T-helper 17 cell (primary cell): ENCODE measurements around the gene MTA3. TPM values are rescaled to one million over a fixed set of nuclear protein-coding genes. Genes with fewer than 3 reads are reported as not detected.

ENCODE experiments used
- ATAC-seq: fragments of 150-1000 bp; cut with Tn5 transposase; 2 replicates; pipeline ENCODE4 v1.10.0; 2021; ENCODE audit warnings: mild to moderate bottlenecking, moderate library complexity
- DNase-seq, 3 donors: peaks; one replicate each; pipeline versions ENCODE4 v3.0.0 to v3.0.0-alpha.2; 2020 to 2021
- H3K9me3 ChIP-seq: one replicate; pipeline ENCODE4 v1.7.0; 2013; ENCODE audit warnings: low read length, mild to moderate bottlenecking; ENCODE audit not compliant: control insufficient read depth, poor library complexity, severe bottlenecking
- H3K27ac Mint-ChIP-seq: one replicate; pipeline ENCODE4 v1.8.0; 2022; ENCODE audit warnings: mild to moderate bottlenecking, moderate library complexity, mixed read lengths
- H3K27me3 Mint-ChIP-seq: one replicate; pipeline ENCODE4 v1.8.0; 2022; ENCODE audit warnings: mixed read lengths
- H3K36me3 Mint-ChIP-seq: one replicate; pipeline ENCODE4 v1.8.0; 2022; ENCODE audit warnings: low read depth, mixed read lengths
- H3K4me1 Mint-ChIP-seq: one replicate; pipeline ENCODE4 v1.8.0; 2022; ENCODE audit warnings: mild to moderate bottlenecking, mixed read lengths
- H3K4me3 Mint-ChIP-seq: one replicate; pipeline ENCODE4 v1.8.0; 2022; ENCODE audit warnings: mild to moderate bottlenecking, moderate library complexity, mixed read lengths
- total RNA-seq, 4 donors: library from RNA in 2 of 4; stranded (reverse) in 2 of 4; gene quantifications; one replicate each; pipeline ENCODE4 v1.2.3 and lab custom pipeline; 2022 to 2026

Gene MTA3
- total RNA-seq (10 to 100 TPM; 19.0 to 25.2 TPM), total RNA-seq (lab: John Stamatoyannopoulos, UW) (19.0 to 22.4 reads per million in 2 donors)

GRCh38 chr2:42568401-42569115 lies at the start of gene MTA3:
MTA3 (plus strand) TSS chr2:42568632; CDS start chr2:42568746, 114 bp downstream.
- Mint-ChIP-seq H3K27me3 (no peaks in the 10 kb centered on the region), H3K4me1 (peaks cover 18% of the 10 kb centered on the region), H3K27ac (peak within 1 kb of the TSS; percentile 94), H3K36me3 (peaks cover 4% of the 10 kb centered on the region), H3K4me3 (peak within 1 kb of the TSS; percentile 95)
- ATAC-seq (peak; percentile 91), DNase-seq (peak; percentile 41 to 54 (median 42))
- no peaks in the 10 kb centered on the region for H3K9me3 ChIP-seq

- ATAC-seq, result no peak
- H3K27ac Mint-ChIP-seq, result no peak overlapping the region
- no peaks in the 10 kb centered on the region for H3K27me3 Mint-ChIP-seq
- H3K4me3 Mint-ChIP-seq, result no peak overlapping the region
- H3K4me1 Mint-ChIP-seq, result peaks cover 2% of the 10 kb centered on the region
- DNase-seq, result no peak
- no peaks in the 10 kb centered on the region for H3K9me3 ChIP-seq
- no peaks in the 10 kb centered on the region for H3K36me3 Mint-ChIP-seq
Measured at GRCh38 chr2:42519624-42520023, 48.8 kb upstream of the MTA3 start.

DNA sequence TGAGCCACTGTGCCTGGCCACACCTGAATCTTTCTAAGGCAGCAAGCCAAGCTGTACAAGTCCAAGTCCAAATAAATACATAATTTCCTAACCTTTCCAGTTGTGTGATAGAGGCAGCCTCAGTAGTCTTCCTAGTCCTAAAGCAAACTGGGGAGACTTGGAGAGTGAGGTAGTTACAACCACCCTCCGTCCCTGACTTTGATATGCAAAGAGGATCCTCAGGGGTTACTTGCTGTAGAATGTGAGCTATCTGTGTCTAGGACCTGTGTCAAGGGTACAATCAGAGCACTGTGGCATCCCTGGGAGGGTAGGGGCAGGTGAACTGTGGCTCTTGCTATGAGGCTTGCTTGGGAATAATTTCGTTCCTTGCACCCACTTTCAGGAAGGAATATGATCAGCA lies 46.4 kb upstream of the MTA3 start:
- H3K36me3 Mint-ChIP-seq, result no peaks in the 10 kb centered on the region

DNA sequence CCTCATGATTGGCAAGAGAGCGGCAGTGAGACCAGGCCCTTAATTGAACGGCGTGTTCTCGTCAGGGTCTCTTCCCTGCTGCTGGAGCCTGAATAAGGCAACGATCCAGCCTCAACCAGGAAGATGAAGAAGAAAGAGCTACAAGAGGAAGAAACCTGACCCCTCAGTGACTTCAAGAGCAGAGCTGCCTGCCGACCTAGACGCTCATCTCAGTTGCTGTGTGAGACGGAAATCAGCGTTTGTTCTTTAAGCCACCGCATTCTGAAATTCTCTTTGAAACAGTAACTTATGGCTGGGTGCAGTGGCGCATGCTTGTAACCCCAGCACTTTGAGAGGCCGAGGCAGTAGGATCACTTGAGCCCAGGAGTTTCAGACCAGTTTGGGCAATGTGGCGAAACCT lies 45.1 kb upstream of the MTA3 start:
- Mint-ChIP-seq H3K4me1 (peaks cover 2% of the 10 kb centered on the region), H3K36me3 (no peaks in the 10 kb centered on the region), H3K4me3 (no peak overlapping the region), H3K27me3 (no peaks in the 10 kb centered on the region), H3K27ac (no peak overlapping the region)
- DNase-seq (no peak), ATAC-seq (no peak)
- H3K9me3 ChIP-seq, result no peaks in the 10 kb centered on the region

More for the DNA sequence above, 46.4 kb upstream of the MTA3 start:
- no peak overlapping the region for H3K27ac Mint-ChIP-seq
- peaks cover 2% of the 10 kb centered on the region for H3K4me1 Mint-ChIP-seq
- H3K27me3 Mint-ChIP-seq, result no peaks in the 10 kb centered on the region
- no peak overlapping the region for H3K4me3 Mint-ChIP-seq
- H3K9me3 ChIP-seq, result no peaks in the 10 kb centered on the region
- DNase-seq, result no peak
- no peak for ATAC-seq

- no peaks in the 10 kb centered on the region for H3K27me3 Mint-ChIP-seq
- no peaks in the 10 kb centered on the region for H3K9me3 ChIP-seq
Measured at GRCh38 chr2:42532397-42532796, 36.0 kb upstream of the MTA3 start.

GRCh38 chr2:42537493-42537892 lies 30.9 kb upstream of the MTA3 start:
- no peak for DNase-seq
- Mint-ChIP-seq H3K27ac (no peak overlapping the region), H3K36me3 (no peaks in the 10 kb centered on the region), H3K27me3 (no peaks in the 10 kb centered on the region), H3K4me3 (no peak overlapping the region), H3K4me1 (no peaks in the 10 kb centered on the region)
- no peak for ATAC-seq
- H3K9me3 ChIP-seq, result no peaks in the 10 kb centered on the region

More at GRCh38 chr2:42532397-42532796, 36.0 kb upstream of the MTA3 start:
- Mint-ChIP-seq H3K4me1 (no peaks in the 10 kb centered on the region), H3K4me3 (no peak overlapping the region), H3K36me3 (no peaks in the 10 kb centered on the region), H3K27ac (no peak overlapping the region)
- ATAC-seq (no peak), DNase-seq (no peak)

GRCh38 chr2:42542871-42543270 lies 25.6 kb upstream of the MTA3 start:
- H3K4me3 Mint-ChIP-seq, result no peak overlapping the region
- no peaks in the 10 kb centered on the region for H3K9me3 ChIP-seq
- H3K36me3 Mint-ChIP-seq, result no peaks in the 10 kb centered on the region
- DNase-seq, result no peak
- no peak for ATAC-seq
- H3K27ac Mint-ChIP-seq, result no peak overlapping the region
- H3K4me1 Mint-ChIP-seq, result no peaks in the 10 kb centered on the region
- no peaks in the 10 kb centered on the region for H3K27me3 Mint-ChIP-seq

DNA sequence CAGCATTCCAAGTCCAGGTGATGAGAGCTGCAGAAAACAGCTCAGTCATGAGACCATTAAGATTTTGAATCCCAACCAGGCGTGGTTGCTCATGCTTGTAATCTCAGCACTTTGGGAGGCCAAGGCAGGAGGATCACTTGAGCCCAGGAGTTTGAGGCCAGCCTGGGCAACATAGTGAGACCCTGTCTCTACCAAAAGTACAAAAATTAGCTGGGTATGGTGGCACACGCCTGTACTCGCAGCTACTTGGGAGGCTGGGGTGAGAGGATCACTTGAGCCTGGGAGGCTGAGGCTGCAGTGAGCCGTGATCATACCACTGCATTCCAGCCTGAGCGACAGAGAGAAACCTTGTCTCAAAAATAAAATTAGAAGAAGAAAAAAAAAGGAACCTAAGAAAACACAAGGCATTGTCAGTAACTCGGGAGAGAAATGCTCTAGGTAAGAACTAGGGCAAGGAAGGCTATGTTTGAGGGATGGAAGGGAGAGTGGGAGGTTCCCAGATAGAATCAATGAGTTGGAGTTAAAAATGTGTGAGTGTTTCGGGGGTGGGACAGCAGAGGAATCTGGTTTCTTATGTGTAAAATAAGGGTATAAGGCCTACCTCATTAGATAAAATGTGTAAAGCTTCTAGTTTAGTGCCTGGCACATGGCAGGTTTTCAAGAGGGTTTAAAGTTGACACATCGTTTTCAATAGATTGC lies 23.3 kb upstream of the MTA3 start:
- no peaks in the 10 kb centered on the region for H3K9me3 ChIP-seq
- no peak overlapping the region for H3K4me3 Mint-ChIP-seq
- peaks cover under 1% of the 10 kb centered on the region for H3K4me1 Mint-ChIP-seq
- peaks cover 3% of the 10 kb centered on the region for H3K27me3 Mint-ChIP-seq
- no peak for DNase-seq
- ATAC-seq, result no peak
- H3K27ac Mint-ChIP-seq, result no peak overlapping the region
- no peaks in the 10 kb centered on the region for H3K36me3 Mint-ChIP-seq

- Mint-ChIP-seq H3K4me3 (no peak overlapping the region), H3K27ac (no peak overlapping the region), H3K4me1 (peaks cover 4% of the 10 kb centered on the region), H3K36me3 (no peaks in the 10 kb centered on the region), H3K27me3 (peaks cover 7% of the 10 kb centered on the region)
- no peaks in the 10 kb centered on the region for H3K9me3 ChIP-seq
- no peak for ATAC-seq
- DNase-seq, result no peak
Measured at GRCh38 chr2:42545841-42546390, 22.5 kb upstream of the MTA3 start.

DNA sequence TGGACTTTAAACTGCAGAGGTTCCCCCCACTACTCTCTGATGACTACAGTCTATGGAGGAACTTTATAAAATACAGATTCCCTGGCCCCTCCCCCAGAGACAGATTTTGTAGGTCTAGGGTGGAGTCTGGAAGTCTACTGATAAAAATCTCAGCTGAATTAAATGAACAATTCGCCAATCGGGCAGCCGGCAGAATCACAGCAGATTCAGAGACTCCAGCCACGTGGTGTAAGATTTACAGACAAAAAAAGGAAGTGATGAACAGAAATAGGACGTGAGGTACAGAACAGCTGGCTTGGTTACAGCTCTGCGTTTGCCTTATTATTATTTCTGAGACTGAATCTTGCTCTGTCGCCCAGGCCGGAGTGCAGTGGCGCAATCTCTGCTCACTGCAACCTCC lies 21.4 kb upstream of the MTA3 start:
- H3K27me3 Mint-ChIP-seq, result peaks cover 13% of the 10 kb centered on the region
- peaks cover 4% of the 10 kb centered on the region for H3K4me1 Mint-ChIP-seq
- DNase-seq (no peak), ATAC-seq (no peak)
- H3K27ac Mint-ChIP-seq, result no peak overlapping the region
- H3K4me3 Mint-ChIP-seq, result no peak overlapping the region
- H3K9me3 ChIP-seq, result no peaks in the 10 kb centered on the region
- no peaks in the 10 kb centered on the region for H3K36me3 Mint-ChIP-seq

DNA sequence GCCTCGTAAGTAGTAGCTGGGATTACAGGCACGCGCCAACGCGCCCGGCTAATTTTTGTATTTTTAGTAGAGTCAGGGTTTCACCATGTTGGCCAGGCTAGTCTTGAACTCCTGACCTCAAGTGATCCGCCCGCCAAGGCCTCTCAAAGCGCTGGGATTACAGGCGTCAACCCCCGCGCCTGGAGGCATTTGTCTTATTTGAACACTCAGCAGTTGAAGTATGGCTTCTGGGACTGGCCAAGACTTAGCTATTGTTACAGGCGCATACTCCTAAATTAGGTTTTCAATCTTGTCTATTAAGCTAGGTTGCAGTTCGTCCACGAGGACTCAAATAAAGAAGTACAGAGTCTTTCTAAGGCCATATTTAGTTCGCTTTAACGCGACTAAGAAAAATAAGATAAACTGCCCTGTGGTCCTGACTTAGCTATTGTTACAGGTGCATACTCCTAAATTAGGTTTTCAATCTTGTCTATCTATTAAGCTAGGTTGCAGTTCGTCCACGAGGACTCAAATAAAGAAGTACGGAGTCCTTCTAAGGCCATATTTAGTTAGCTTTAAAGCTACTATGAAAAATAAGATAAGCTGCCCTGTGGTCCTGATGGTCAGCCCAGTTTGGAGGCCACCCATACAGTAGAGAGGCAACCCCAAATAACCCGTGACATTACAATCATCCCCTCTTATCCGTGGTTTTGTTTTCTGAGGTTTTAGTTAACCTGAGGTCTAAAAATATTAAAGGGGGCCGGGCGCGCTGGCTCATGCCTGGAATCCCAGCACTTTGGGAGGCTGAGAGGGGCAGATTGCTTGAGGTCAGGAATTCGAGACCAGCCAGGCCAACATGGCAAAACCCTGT lies 20.8 kb upstream of the MTA3 start:
- Mint-ChIP-seq H3K4me1 (peaks cover 4% of the 10 kb centered on the region), H3K27me3 (peaks cover 18% of the 10 kb centered on the region), H3K4me3 (no peak overlapping the region), H3K36me3 (no peaks in the 10 kb centered on the region), H3K27ac (no peak overlapping the region)
- no peak for ATAC-seq
- H3K9me3 ChIP-seq, result no peaks in the 10 kb centered on the region
- no peak for DNase-seq

DNA sequence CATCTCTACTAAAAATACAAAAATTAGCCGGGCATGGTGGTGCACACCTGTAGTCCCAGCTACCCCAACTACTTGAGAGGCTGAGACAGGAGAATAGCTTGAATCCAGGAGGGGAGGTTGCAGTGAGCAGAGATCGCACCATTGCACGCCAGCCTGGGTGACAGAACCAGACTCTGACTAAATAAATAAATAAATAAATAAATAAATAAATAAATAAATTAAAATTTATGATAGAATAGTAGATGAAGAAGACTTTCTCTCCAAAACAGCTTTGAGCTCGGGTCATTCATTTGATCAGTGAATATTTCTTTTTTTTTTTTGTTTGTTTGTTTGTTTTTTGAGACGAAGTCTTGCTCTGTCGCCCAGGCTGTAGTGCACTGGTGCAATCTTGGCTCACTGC lies 17.6 kb upstream of the MTA3 start:
- Mint-ChIP-seq H3K36me3 (no peaks in the 10 kb centered on the region), H3K27ac (no peak overlapping the region), H3K4me3 (no peak overlapping the region), H3K27me3 (peaks cover 18% of the 10 kb centered on the region), H3K4me1 (peaks cover 4% of the 10 kb centered on the region)
- H3K9me3 ChIP-seq, result no peaks in the 10 kb centered on the region
- no peak for ATAC-seq
- DNase-seq, result no peak

DNA sequence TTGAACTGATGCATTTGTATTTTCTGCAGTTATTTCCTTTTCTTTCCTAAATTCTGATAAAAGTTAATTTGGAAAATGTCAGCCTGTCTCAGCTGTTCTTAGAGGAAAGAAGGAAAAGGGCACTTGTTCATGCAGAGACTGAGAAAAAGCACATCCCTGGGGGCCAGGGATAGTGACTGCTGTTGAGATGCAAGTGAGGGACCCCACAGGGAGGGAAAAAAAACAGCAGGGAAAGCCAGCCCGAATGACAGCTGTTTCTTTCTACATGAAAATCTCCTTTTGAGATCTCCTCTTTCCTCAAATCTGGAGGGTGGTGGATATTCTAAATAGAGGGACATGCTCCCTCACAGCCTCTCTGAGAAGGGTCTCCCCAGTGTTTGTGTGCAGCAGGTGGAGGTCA lies 14.0 kb upstream of the MTA3 start:
- H3K27me3 Mint-ChIP-seq, result peaks cover 18% of the 10 kb centered on the region
- DNase-seq (no peak), ATAC-seq (no peak)

More for the DNA sequence above, 14.0 kb upstream of the MTA3 start:
- peaks cover 4% of the 10 kb centered on the region for H3K4me1 Mint-ChIP-seq
- no peaks in the 10 kb centered on the region for H3K9me3 ChIP-seq
- no peak overlapping the region for H3K4me3 Mint-ChIP-seq
- H3K27ac Mint-ChIP-seq, result no peak overlapping the region
- no peaks in the 10 kb centered on the region for H3K36me3 Mint-ChIP-seq
